DMS153 (cell line): ENCODE results near the gene FTCD.
"Not testable (repeated sequence)": the region's sequence is repeated elsewhere in the genome, so short reads cannot be mapped to it uniquely, and the experiment has no call there.

Source experiments
- DNase-seq: peaks from one replicate; lab custom pipeline; 2025; lab: John Stamatoyannopoulos, UW

The FTCD gene

DNA sequence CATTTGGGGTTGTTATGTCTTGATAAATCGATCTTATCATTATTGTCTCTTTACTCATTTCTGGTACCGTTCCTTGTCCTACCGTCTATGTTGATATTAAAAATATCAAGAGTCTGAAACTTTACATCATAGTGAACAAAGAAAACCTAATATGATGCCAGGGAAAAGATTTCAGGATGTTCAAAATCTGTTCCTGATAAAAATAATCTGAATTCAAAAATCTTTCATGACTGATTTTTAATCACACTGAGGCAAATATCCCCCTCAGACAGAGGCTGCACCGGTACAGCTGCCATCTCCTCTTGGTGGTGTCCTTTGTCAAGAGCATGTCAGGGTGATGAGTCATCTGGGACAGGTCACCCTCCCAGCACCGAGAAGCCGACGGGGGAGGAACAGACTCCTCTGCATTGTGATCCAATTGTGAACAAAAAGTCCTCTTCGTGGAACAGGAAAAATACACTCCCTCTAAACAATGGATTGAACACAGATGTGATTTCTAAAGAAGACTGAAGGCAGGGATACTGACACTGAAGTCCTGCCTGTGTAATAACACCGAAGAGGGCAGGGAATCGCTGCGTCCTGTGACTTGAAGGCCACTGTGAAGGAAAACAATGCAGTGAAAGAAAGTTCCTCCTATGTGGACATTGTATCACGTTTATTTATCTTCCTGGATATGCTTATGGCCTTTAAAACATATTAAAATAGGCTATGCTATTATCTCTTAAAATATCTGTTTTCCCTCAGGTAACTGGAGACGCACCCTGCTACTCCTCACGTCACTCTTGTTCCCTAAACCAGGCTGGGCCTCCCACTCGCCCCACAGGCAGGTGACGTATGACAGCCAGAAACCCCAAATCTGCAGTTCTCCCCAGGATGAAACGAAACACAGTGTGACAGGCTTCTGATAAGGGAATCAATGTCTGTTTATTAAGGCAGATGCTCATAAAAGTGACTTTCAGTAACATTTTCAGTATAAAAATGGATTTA is 33.1 kb upstream of the FTCD start:
- peak; percentile 62 for DNase-seq

DNA sequence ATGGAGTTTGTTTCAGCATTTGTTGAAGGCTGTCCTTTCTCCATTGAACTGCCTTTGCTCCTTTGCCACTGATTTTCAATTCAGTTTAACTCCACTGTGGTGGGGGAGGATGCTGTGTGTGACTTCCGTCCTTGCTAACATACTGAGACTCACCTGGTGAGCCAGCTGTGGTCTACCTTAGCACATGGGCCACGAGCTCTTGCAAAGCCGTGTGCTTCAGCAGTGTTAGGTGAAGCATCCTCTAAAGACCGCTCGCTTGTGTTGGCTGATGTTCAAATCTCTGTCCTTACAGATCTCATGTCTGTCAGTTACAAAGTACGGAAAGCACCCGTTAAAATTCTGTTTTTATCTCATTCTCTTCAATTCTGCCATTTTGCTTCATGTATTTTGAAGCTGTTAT is 32.4 kb upstream of the FTCD start:
- DNase-seq, result no peak

DNA sequence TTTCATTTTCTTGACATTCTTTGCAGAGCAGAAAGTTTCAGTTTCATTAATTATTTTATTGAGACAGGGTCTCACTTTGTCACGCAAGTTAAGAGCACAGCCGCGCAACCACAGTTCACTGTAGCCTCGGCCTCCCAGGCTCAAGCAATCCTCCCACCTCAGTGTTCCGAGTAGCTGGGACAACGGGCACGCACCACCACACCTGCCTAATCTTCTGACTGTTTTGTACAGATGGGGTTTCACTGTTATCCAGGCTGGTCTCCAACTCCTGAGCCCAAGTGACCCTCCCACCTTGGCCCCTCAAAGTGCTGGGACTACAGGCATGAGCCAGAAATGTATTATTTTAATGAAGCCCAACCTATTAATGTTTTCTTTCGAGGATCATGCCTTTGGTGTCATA is 31.9 kb upstream of the FTCD start:
- no peak for DNase-seq

DNA sequence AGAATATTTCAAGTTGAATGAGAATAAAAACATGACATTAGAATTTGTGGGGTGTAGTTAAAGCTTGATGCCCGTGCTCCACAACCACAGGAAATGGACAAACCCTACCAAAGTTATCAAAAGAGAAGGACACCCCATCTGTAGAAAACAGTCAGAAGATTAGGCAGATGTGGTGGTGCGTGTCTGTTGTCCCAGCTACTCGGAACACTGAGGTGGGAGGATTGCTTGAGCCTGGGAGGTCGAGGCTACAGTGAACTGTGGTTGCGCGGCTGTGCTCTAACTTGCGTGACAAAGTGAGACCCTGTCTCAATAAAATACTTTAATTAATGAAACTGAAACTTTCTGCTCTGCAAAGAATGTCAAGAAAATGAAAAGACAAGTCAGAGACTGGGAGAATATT is 30.3 kb upstream of the FTCD start:
- no peak for DNase-seq

DNA sequence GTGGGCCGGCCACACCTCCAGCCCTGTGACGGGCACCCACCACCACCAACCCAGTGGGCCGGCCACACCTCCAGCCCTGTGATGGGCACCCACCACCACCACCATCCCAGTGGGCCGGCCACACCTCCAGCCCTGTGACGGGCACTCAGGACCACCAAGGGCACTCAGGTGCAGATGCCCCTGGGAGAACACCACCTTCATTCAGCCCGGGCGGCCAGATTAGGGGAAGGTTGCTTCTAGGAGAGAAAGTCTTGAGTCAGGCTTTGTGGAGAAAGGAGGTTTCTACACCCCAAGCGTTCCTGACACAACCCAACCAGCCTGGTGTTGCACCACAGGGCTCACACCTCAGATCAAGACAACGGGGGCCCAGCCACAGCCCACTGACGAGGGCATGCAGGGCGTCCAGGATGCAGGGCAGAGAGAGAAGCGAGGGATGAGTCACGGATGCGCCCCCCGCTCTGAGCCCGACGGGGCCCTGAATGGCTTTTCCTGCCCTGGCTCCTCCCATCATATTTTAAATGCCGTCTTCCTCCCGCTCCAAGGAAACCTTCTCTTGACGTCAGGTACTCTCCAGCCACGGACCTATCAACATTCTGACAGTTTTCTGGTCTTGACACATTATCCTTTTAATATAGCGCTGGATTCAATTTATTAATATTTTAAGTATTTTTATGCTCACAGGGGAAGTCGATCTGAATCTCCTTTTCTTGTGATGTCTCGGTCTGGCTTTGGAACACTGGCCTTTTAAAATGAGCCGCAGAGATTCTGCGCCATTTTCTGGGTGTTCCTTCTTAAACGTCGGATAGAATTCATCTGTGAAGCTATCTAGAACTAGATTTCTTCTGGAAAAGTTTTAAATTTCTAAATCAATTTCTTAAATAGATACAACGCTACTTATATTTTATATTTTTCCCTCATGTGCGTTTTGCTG is 29.5 kb upstream of the FTCD start:
- peak; percentile 36 for DNase-seq

DNA sequence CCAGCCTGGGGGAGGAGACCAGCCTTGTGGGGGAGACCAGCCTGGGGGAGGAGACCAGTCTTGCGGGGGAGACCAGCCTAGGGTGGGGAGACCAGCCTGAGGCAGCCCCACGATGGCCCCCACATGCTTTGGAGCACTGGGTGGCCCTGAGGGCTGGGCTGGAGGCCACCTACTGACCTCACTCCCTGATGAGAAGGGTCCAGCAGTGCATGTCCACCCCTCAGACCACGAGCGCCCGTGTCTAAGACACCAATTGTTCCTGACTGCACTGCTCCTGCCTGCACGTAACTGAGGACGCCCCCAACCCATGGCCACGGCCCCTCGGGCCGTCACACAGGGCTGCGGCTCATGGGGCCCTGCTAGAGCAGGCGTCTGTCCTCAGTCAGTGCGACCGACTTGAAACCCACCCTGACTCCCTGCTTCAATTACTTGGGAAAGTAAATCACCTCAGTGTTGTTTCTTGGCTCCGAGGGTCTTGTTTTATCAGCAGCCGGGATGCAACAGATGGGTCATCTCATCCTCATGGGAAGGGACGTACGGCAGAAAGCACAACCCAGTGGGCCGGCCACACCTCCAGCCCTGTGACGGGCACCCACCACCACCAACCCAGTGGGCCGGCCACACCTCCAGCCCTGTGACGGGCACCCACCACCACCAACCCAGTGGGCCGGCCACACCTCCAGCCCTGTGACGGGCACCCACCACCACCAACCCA is 28.7 kb upstream of the FTCD start, which contains the start of gene SPATC1L:
Gene SPATC1L (minus strand): TSS at position 550 of the 715 bp plus-strand sequence. CDS start 1,643 bp downstream, outside the sequence.
- DNase-seq, result peak; percentile 5

DNA sequence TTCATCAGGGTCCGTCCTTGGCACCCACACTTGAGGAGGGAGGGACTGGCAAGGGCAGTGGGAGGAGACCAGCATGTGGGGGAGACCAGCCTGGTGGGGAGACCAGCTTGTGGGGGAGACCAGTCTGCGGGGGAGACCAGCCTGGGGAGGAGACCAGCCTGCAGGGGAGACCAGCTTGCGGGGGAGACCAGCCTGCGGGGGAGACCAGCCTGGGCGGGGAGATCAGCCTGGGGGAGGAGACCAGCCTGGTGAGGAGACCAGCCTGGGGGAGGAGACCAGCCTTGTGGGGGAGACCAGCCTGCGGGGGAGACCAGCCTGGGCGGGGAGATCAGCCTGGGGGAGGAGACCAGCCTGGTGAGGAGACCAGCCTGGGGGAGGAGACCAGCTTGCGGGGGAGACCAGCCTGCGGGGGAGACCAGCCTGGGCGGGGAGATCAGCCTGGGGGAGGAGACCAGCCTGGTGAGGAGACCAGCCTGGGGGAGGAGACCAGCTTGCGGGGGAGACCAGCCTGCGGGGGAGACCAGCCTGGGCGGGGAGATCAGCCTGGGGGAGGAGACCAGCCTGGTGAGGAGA is 28.0 kb upstream of the FTCD start:
- DNase-seq, result not testable (repeated sequence)

DNA sequence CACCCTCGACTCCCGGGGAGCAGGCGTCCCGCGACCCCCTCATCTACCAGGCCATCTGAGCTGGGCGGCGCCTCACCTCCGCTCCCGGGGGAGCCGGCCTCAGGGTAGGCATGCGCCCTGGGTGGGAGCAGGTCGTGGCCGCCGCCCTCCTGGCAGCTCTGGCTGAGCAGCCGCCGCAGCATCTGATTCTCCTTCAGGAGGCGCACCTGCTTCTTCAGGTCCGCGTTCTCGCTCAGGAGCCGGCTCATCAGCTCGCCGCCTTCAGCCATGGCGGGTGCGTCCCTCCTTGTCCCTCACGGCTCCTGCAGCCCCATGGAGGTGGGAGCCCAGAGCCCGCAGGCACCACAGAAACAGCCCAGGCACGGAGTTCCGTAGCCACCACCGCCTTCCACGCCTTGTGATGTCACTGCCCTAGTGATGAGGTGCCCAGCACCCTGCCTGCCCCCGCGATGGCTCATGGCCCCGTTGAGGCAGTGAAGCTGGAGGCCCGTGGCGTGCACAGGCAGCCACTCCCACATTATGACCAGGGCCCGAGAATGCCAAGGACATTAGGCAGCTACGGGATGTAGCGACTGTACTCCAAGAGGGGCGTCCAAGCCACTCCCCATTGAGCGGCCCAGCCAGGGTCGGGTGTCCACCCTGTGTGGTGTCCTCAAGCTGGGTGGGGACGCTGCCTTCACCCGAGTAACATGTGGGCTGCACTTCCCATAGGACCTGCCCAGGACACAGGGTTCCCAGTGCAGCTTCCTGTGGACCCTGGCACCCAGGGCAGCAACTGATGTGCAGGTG is 27.4 kb upstream of the FTCD start:
- DNase-seq, result no peak

DNA sequence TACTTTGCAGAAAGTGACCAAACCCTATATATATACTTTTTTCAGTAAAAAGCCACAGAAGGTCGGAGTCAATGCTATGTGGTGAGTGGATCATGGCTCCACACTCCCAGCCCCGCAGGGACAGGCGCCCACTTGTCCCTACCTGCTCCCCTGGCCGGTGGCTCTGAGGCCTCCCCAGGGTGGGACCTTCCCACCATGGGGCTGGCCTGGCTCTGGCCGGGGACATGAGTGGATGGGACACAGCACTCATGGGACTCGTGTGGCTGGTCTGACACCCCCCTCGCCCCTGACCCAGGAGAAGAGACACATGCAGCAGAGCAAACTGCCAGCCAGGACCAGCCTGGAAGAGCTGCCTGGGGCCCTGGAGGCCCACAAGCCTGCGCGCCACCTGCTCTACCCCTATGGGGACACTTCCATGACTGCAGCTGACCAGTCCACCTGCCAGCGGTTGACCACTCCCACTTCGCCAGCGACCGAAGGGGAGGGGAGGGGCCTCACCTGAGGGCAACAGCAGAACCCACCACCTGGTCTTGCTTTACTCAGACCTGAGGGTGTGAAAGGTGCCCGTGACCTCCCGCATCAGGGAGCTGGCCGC is 26.7 kb upstream of the FTCD start:
- no peak for DNase-seq

DNA sequence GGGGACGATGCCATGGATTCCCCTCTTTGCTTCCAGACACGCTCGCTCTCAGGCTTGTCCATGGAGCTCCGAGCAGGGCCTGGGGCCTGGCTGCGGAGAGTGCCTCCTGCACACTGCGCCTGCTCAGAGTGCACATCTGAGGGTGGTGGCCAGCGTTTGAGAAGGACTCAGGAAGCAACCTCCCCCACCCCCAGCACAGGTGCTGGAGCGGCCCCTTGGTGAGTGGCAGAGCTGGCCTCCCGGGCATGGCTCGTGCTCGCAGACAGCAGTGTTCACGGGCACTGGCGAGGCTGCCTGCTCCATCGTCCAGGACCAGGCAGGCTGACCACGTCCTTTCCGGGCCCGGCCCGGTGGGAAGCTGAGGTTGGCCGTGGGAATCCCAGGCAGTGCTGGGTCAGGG is 26.1 kb upstream of the FTCD start:
- no peak for DNase-seq

DNA sequence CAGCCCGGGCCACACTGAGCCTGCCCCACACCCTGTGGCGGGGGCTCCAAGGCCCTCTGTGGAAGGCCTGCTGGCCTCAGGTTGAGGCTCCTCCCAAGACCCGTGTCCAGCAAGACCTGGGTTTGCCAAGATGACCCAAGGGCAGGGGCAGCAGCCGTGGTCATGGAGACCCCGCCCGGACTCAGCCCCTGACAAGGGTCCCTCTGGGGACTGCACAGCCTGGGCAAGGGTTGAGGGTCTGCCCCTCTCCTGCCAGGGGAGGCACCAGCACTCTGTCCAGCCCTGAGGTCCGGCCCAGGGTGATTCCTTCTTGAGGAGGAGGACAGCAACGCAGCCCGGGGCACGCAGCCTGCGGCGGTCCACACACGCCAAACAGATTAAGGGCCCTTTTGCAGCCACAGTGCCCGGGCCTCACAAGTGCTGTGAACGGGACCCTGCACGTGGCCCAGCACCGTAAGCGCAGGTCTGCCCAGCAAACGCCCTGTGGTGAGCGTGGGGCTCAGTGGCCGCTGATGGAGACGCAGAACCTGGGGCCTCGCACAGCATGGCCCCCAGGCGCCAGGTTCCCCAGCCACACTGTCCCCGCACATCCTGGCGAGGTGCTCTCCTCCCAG is 25.5 kb upstream of the FTCD start:
- DNase-seq, result no peak

DNA sequence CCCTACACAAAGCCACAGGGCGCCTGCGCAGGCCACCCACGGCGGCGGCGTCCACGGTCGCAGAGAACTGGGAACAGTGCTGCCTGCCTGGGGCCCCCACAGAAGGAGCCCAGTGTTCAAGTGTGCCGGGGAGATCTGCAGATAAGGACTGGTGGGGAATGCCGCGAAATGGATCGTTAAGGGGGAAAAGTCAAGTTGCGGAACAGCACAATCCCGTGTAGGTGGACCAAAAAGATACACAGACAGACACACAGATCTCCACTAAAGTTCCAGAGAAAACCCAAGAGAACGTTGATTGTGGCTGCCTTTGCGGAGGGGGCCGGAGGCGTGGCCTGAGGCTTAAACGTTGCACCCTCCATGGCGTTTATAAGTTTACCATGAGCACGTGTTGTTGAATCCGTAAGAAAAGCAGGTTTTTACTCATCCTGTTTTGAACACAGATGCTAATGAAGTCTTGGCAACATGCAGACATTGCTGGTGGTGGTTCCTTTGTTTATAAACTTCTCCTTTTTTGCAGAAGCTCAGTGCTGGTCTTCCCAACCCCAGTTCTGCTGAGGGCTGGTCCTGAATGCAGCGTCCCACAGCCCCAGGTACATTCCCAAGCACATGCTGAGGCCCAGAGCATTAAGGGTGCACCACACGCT is 24.8 kb upstream of the FTCD start:
- DNase-seq, result no peak

DNA sequence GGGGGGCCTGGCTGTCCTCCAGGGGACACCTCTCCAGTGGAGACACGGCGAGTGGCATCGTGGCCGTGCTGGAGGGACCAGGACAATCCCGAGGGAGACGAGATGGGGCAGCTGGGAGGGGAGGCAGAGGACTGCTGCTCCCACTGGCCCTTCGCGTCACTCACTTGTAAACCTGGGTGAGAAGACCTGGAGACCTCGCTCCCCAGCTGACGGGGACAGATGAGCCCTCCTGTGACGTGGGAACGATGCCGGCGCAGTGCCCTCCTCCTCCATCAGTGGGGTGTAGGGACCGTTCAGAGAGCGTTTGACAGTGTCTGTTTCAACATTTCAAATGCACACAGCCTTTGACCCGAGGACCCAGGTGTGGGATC is 24.3 kb upstream of the FTCD start:
- no peak for DNase-seq

DNA sequence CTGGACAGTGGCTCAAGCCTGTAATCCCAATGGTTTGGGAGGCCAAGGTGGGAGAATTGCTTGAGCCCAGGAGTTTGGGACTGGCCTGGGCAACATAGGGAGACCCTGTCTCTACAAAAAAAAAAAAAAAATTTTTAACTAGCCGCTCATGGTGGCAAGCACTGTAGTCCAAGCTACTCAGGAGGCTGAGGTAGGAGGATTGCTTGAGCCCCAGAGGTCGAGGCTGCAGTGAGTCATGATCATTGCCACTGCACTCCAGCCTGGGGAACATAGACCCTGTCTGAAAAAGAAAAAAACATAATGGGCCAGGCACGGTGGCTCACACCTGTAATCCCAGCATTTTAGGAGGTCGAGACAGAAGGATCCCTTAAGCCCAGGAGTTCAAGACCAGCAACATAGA is 23.6 kb upstream of the FTCD start:
- no peak for DNase-seq

DNA sequence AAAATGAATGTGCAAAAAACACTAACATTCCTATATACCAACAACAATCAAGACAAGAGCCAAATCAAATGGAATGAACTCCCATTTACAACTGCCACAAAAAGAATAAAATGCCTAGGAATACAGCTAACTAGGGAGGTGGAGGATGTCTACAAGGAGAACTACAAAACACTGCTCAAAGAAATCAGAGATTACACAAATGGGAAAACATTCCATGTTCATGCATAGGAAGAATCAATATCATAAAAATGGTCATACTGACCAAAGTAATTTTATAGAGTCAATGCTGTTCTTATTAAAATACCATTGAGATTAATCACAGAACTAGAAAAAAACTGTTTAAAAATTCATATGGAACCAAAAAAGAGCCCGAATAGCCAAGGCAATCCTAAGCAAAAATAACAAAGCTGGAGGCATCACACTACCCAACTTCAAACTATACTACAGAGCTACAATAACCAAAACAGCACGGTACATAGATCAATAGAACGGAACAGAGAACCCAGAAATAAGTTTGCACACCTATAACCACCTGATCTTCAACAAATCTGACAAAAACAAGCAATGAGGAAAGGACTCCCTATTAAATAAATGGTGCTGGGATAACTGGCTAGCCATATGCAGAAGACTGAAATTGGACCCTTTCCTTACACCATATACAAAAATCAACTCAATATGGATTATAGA is 21.2 kb upstream of the FTCD start:
- DNase-seq, result not testable (repeated sequence)

DNA sequence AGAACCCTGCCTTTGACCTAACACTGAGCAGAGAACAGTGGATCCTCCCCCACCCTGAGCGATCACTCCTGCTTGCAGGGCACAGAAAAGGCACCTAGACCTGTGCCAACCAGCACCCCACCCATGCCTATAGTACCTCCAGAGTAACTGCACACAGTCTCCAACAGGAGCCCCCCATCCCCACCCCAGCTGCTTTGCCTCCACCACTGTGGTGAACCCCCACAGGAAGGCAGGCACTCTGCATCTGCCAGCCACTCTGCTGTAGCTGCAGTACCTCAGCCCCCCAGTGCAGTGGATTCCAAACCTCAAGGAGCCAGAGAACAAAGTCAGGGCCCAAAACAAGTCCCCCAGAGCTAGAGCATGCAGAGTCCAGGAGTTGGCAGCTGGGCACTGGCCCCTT is 18.2 kb upstream of the FTCD start:
- DNase-seq, result no peak

DNA sequence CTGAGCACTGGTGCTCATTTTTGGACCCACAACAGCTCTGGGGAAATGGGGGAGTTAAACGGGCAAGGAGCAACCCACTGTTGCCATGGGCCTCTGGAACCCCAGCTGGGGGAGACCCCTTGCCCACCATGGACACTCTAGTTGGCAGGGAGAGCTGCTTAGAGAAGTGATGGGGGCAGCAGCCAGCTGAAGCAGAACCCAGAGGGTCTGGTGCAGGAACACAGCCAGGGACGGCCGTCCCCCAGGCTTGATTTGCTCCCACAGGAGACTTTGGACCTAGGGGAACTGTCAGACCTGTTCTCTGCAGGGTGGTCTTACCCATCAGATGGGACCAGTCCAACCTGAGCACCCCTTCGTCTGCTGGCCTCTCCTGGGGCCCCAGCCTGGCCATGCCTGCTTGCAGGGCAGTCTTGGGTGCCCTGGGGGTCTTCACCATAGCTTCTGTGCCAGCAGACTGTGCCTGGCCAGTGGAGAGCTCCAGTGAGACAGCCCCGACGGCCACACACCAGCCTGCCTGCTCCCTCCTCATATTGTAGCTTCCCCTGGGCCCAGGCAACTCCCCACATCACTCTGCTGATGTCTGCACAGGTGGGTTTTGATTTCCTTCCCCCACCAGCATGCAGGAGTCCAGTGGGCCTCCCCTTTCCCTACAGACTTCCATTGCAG is 17.6 kb upstream of the FTCD start:
- DNase-seq, result no peak
